GM08714 (cell line): ENCODE results near the gene TIGD3.

Source experiments
- H3K4me3 ChIP-seq: fragments of 200-500 bp; sonication (Bioruptor generic); 2 replicates; pipeline ENCODE4 v1.5.1; 2014; ENCODE audit warnings: mild to moderate bottlenecking, low read length, inconsistent platforms
- ZNF274 ChIP-seq: IDR thresholded peaks from 2 replicates; pipeline ENCODE4 v1.6.1; 2012; ENCODE audit warnings: mild to moderate bottlenecking, low read depth, low read length

TIGD3 gene

DNA sequence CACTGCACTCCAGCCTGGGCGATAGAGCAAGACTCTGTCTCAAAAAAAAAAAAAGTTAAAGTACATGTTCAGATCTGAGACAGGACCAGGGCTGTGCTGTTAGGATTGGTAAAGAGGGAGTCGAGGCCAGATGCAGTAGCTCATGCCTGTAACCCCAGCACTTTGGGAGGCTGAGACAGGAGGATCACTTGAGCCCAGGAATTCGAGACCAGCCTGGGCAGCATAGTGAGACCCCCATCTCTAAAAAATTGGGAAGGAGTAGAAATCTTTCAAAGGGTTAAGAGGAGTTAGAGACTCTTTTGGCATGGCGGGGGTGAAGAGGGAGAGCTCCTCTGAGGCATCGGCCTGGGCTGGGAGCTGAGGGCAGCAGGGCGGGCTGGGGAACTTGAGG is 16.1 kb downstream of the TIGD3 start:
- no peak overlapping the region for H3K4me3 ChIP-seq
- no peak for TF ChIP-seq ZNF274

DNA sequence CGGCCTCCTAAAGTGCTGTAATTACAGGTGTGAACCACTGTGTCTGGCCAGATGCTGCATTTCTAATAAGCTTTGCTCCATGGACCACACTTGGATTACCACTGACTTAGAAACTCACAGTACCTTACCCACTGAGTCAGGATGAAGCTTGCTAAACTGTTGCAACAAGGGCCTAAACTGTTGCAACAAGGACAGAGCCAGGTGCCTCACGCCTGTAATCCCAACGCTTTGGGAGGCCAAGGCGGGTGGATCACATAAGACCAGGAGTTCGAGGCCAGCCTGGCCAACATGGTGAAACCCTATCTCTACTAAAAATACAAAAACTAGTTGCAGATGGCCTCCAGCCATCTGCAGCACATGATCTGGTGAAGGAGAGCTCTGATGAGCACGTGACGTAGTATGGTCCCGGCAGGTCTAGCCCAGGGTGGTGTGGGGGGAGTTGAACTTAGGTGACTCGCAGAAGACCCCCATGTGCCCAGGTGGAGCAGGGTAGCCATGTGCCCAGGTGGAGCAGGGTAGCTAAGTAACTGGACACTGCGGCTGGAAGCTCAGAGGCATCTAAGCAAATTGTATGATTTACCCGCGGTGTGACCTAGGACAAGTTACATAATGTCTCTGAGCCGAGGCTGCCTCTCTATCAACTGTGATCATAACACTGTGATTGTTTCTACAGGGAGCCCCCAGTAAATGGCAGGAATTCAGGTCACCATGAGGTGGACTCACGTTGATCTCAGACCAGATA is 19.5 kb downstream of the TIGD3 start:
- no peak for TF ChIP-seq ZNF274
- H3K4me3 ChIP-seq: no peak overlapping the region

DNA sequence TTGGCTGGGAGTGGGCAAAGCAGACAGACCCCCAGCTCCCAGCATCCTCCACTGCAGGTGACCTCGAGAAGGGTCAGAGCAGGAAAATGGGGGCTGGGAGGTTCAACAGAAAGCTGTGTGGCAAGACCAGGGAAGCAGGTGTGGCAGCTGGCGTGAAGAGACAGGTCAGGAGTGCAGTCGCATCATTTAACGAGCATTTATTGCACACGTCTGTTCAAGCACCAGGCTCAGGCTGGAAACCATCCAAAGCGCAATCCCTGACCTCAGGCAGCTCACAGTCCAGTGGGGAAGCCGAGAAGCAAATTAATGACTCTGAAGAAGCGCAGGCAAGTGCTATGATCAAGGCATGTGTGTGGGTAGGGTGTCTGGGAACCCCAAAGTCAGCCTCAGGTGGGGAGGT is 20.5 kb downstream of the TIGD3 start:
- H3K4me3 ChIP-seq: no peak overlapping the region
- TF ChIP-seq ZNF274: no peak

DNA sequence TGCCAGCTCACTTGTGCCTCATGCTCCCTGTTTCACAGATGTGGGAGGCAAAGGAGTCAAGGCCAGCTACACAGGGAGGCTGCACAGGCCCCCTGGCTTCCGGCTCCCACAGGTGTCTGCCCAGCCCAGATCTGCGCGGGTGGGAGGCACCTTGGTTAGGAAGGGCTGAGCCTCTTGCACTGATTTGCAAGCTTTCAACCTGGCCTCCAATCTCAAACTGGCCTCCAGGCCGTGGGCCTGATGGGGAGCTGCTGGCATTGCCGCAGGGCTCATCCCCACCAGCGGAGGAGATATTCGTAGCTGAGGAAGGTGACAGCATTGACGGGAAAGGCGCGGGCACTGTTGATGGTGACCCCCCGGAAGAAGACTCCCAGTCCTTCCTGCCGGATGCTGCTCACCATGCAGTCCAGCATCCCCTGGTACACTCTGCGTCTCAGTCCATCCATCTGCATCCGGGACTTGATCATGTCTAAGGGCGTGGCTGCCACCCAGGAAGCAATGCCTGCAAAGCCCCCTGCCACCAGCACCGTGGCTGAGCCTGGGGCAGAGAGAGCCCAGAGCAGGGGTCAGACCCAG is 21.7 kb downstream of the TIGD3 start:
- no peak overlapping the region for H3K4me3 ChIP-seq
- no peak for TF ChIP-seq ZNF274

DNA sequence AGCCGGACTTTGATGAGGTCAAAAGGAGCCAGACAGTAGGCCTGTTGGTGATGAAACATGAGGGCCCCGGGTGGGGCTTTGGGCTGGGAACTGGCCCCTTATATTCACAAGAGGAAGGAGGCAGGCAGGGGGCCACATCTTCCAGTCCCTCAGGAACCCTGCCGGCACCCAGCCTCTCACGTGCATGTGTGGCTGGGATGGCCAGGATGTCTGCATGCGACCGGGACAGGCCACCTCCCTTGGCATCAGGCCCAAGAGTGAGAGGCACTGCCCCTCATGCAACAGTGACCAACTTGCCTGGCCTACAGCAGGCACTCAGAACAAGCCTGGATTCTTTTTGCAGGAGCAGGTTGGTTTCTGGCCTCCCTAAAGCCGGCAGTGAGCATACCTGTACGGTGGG is 22.5 kb downstream of the TIGD3 start:
- no peak overlapping the region for H3K4me3 ChIP-seq
- TF ChIP-seq ZNF274: no peak

DNA sequence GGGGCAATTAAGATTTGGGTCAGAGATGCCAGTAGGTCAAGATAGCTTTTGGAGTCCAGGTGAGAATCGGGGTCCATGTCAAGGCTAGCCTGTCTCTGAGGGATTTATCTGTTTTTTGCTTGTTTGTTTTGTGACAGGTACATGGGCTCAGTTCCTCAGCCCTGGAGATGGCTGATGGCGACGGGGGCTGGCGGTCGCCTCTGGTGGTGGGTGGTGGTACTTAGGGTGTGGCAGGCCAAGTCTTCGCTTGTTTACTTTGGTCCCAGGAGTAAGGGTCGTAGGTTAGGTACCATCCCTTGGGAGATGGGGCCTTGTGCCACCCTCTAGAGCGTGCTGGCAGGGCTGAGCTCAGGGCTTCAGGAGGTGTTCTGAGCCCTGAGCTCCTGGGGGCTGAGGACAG is 23.2 kb downstream of the TIGD3 start:
- TF ChIP-seq ZNF274: no peak
- H3K4me3 ChIP-seq: no peak overlapping the region

DNA sequence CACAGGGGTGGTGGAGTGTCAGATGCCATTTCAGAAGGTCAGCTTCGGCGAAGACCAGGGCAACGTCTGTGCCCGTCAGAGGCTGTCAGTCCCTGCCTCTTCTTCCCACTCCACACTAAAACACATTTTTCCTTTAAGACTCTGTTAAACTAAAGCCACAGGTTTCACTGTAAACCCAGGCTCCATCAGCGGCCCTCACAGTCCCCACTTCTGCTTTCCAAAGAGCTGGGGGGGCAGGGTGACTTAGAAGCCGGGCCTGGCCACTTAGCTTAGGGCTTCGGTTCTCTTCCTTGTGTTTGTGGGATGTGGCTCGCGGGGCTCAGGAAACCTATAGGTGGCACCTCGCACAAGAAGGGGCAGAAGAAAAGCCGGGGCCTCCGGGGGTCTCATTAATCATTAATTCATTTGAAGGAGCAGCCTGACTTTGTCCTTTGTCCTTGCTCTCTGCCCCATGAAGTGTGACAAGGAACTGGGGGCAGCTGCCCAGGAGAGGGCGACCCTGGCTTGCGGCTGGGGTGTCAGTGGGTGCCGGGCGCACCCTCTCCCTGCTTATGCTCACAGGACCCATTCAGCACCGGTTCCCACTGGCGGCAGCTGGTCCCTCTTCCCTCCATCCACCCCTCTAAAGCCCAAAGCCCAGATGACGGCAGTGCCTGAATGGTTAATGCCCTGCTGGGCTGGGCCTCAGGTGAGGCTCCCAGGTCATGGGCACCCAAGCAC is 23.8 kb downstream of the TIGD3 start:
- H3K4me3 ChIP-seq: no peak overlapping the region
- TF ChIP-seq ZNF274: no peak

DNA sequence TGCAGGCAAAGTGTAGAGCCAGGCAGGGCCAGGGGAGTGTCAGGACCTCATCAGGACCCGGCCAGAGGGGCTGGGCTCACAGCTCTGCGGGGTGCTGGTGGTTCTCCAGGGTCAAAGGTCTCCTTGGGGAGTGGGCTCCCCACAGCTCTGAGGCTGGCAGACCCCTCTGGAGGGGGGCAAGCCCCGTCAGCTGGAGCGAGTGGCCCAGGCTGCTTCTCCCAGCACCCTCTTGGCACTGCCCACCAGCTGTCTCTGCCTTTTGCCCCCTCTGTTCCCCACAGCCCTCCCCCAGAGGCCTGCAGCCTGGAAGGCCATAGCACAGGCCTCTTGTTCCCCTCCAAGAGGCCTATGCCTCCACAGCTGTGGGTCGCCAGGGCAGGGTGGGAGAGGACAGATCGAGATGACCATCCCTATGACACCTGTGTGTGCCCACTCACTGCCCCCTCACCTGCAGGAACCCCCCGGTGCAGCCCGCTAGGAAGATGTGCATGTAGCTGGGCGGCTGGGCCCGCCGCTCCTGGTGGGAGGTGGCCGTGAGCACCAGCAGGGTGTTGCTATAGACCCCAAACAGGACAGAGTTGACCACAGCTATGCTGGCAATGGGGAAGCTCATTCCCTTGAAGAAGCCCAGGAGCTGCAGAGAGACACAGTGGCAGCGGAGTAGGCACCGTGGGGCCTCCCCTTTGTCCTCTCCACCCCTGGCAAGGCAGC is 24.5 kb downstream of the TIGD3 start:
- H3K4me3 ChIP-seq: no peak overlapping the region
- TF ChIP-seq ZNF274: no peak

DNA sequence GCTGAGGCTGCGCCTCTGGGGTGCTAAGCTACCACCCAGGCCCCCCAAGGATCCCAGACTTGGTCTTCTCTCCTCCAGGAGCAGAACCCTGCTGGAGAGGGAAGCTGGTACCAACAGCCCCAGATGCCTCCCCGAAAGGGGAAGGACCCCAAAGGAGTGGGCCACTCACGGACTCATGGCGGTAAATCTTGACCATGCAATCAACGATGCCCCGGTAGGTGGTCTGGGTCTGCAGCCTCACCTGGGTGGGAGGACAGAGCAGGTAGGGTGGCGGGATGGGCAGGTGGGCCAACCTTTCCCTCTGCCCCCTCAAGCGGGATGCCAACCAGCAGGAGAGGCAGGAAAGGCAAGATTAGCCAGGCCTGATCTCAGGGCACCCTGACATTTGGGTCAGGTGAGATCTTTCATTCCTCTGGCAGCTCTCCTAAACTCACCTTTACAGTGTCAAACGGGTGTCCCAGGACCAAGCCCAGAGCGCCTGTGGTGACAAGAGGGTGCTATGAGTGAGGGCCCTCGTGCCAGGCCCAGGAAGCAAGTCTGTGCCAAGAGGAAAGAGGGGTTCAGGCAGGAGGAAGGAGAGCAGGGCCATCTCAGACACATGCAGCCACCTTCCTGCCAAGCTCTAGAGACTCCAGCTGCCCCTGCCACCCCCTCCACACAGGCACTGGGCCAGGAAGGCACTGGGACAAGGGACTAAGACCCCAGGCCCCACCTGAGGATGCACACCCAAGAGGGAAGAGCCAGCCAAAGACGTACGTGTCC is 25.3 kb downstream of the TIGD3 start:
- no peak for TF ChIP-seq ZNF274
- no peak overlapping the region for H3K4me3 ChIP-seq

DNA sequence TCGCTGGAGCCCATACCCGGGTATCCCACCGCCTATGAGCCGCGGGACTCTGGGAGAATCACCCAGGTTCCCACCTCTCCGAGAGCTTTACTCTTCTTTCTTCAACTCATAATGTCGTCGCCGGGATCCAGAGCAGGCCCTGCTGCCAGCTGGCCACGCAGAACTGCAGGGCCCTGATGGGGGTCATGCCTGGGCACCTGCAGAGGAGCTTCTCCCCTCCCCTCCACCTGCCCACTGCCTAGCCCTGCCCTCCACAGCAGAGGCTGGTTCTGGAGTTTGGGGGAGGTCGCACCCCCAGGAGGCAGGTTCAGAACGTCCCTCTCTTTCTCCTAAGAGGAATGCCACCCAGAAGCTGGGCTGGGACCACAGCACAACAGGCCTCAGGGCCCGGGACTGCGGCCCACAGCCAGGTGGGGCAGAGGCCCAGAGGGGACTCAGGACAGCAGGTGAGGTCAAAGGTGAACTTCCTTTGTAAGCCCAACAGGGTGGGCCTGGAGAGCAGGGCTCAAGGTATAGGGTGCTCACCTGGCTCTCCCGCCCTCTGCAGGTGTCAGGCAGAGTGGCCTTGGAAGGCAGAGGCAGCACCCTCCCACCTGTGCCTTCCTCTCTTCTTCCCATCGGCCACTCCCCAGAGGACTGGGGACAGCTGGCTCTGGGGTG is 26.0 kb downstream of the TIGD3 start:
- TF ChIP-seq ZNF274: no peak
- H3K4me3 ChIP-seq: peak overlapping the region; percentile 51; the same call in 1 of the 2 replicates

DNA sequence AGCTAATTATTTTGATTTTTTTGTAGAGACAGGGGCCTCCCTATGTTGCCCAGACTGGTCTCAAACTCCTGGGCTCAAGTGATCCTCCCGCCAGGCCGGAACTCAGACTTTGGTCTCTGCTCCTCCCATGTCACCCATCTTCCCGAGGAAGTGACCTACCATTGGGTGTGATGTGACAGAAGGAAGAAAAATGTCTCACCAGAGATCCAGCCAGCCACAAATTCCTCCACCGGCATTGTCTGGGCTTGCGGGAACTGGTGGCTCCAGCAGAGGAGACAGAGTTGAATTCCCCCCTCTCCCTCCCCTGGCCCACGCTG is 27.1 kb downstream of the TIGD3 start:
- peak overlapping the region; percentile 51; the same call in 1 of the 2 replicates for H3K4me3 ChIP-seq
- TF ChIP-seq ZNF274: no peak

DNA sequence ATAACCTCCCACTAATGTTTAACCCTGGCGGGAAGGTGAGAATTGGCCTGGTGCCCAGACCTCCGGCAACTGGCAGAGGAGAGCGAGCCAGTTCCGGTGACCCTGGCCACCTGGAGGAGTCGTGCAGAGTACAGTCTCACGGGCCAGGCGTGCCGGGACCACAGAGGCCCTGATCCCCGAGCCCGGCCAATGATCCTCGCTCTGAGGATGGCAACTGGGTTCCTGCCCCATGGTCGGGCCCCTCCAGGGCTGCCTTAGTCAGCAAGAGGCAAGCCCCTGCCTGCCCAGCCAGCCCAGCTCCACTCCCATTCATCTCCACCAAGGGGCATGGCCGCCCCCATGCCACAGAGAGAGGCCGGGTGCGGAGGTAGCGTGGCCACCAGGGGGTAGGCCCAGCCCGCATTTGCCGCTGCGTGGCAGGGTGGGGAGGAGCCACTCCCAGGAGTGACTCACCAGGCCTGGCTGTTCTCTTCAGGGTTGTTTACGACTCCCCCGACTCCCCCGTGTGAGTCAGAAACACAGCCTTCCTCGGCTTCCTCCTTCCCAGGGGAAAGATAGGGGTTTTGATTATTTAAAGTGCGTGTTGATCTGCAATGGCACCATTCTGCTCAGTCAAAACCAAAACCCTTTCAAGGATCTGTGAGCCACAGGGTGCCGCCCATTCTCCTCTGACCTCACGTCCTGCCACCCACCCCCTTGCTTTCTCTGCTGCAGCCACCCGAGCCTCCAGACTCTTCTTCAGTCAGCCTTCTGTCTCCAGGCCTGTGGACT is 27.7 kb downstream of the TIGD3 start, which contains the start of gene SLC25A45:
TSS of gene SLC25A45 (minus strand) at position 614 of the 771 bp plus-strand sequence. CDS start 695 bp downstream, outside the sequence.
- peak within 1 kb of the TSS; percentile 51; the same call in 1 of the 2 replicates for H3K4me3 ChIP-seq
- no peak for TF ChIP-seq ZNF274
